ENCODE measurements around the gene EEF1AKMT4.
"Not testable (repeated sequence)": the region's sequence is repeated elsewhere in the genome, so short reads cannot be mapped to it uniquely, and the experiment has no call there.

EEF1AKMT4 gene

DNA sequence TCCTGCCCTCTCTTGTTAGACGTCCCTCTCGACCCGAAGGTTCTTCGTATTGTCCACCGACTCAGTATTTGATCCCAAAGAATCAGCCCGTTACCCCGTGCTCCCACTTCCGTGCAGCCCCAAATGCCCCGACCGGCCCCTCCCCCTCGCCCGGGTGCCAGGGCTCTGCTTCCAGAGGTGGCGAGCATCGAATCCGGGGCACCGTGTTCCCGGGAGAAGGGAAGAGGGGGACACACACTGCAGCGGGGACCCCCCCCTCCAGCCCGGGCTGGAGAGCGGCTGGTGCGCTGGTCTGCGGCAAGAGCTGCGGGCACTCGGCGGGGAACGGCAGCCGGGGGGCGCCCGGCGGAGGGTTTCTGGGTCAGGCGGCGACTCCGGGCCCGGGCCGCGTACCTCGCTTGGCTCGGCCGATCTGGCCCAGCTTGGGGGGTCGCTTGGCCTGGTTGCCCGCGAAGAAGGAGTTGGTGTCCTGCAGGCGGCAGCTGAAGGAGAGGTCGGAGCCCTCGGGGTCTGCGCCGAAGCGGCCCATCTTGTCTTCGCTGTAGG lies 11.3 kb downstream of the EEF1AKMT4 start:
- DNase-seq (ENCODE audit: low spot score), result no peak

DNA sequence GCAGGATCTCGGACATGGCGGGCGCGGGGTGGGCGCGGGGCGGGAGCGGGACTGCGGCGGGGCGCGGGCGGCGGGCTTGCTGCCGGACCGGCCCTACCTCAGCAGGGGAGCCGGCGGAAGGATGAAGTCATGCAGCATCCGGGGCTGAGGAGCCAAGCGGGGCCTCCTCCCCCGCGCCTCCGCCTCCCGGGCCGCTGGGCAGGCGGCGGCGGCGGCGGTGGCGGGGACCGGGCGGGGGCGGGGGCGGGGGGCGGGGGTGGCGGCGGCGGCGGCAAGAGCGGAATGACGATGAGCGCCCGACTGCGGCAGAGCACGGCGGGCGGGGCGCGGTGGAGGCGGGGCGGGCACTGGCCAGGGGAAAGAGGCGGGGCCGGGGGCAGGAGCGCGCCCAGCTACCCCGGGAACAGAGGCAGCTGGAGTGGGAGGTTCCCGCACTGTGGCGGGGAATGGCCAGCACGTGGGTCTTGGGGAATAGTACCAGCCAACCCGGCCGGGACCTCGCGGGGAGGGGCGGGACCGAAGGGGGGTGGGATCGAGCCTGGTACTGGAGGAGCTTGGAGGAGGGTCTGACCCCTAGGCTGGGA lies 11.9 kb downstream of the EEF1AKMT4 start, which contains the start of gene CAMK2N2:
Gene CAMK2N2, minus strand, starts transcription at position 284 of the 584 bp plus-strand sequence. Its CDS starts 268 bp downstream, at position 16.
- DNase-seq (ENCODE audit: low spot score), result peak; percentile 63

DNA sequence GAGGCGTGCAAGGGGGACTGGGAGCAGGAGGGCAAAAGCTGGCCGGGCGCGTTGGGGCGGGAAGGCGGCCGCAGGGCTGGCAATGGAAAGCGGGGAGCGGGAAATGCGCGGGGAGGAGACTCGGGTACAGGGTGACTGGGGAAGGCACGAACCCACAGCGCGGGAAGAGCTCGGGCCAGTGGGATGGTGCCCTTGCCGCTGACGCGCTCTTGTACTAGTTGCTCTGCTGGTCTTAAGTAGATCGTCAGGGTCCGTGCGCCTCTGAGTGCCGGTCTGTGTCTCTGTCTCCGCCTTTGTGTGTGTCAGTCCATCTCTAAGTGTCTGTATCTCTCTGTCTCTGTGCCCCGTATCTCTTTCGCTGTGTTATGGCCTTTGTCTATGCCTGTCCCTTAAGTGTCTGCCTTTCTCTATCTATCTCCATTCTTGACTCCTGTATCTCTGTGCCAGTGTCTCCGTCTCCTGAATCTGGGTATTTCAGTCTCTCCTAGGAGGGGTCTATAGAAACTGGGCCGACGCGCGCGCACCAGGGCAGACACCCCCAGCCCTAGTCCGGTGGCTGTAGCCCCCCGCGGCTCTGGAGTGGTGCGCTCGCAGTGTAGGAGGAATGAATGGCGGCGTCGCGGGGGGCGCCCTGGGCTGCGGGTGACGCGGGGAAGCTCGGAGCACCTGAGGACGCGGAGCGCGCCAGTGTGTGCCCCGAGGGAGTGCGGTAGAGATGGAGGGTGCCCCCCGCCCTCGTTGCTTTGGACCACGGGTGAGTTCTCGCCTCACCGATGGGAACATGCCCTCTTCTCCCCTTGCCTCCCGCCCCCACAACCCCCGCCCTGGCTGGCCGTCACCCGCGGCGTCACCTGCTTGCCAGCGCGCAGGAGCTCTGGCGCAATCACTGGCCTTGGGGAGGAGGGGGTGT lies 12.6 kb downstream of the EEF1AKMT4 start:
- DNase-seq (ENCODE audit: low spot score), result no peak

DNA sequence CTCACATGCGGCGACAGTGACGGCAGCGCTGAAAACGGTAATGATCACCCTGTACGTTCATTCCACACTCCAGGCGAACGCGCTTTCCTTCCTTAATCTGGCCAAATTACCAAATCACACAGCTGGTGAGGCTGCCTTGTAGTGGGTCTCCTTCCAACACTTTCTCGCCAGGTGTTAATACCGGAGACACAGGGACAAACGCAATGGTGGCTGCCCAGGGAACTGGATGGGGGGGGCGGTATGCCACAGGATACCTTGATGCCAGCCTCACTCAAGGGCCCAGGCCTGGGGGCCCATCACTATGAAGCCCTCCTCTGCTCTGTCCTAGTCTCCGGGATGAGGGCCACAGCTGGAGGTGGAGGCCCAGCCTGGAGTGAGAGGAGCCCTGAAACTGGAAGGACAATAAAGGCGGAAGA lies 13.3 kb downstream of the EEF1AKMT4 start:
- DNase-seq (ENCODE audit: low spot score), result no peak

DNA sequence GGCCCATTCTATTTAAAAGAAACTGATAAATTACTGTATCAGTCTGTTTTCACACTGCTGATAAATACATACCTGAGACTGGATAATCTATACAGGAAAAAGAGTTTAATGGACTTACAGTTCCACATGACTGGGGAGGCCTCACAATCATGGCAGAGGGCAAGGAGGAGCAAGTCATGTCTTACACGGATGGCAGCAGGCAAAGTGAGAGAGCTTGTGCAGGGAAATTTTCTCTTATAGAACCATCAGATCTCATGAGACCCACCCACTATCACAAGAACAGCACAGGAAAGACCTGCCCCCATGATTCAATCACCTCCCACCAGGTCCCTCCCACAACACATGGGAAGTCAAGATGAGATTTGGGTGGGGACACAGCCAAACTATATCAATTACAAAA lies 17.8 kb downstream of the EEF1AKMT4 start:
- DNase-seq (ENCODE audit: low spot score), result not testable (repeated sequence)

DNA sequence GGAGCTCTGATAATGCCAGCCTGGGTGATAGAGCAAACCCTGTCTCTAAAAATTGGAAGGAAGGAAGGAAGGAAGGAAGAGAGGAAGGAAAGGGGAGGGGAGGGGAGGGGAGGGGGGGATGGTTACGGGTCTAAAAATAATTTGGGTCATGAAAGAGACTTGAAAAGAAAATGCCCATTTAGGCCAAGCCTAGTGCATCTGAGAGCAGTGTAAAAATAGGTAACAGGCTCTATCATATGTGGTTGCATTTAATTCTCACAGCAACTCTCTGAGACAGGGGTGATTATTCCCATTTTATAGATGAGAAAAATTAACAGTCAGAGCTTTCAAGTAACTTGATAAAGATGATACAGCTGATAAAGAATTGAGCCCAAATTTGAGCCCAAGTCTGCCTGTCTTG lies 22.8 kb downstream of the EEF1AKMT4 start:
- DNase-seq (ENCODE audit: low spot score), result no peak

DNA sequence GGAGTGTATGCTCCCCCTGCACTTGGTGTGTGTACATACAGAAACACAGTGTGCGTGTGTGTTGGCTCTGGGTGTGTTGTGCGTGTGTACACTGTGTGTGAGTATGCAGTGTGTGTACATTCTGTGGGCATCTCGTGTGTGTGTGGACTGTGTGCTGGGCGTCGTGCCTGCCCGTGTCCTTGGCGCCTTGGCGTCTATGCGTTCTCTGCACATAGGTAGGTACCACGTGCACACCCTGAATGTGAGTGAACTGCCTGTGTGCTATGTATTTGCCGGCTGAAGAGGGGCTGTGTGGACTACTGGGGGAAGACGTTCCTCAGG lies 25.9 kb downstream of the EEF1AKMT4 start:
- DNase-seq (ENCODE audit: low spot score), result no peak

DNA sequence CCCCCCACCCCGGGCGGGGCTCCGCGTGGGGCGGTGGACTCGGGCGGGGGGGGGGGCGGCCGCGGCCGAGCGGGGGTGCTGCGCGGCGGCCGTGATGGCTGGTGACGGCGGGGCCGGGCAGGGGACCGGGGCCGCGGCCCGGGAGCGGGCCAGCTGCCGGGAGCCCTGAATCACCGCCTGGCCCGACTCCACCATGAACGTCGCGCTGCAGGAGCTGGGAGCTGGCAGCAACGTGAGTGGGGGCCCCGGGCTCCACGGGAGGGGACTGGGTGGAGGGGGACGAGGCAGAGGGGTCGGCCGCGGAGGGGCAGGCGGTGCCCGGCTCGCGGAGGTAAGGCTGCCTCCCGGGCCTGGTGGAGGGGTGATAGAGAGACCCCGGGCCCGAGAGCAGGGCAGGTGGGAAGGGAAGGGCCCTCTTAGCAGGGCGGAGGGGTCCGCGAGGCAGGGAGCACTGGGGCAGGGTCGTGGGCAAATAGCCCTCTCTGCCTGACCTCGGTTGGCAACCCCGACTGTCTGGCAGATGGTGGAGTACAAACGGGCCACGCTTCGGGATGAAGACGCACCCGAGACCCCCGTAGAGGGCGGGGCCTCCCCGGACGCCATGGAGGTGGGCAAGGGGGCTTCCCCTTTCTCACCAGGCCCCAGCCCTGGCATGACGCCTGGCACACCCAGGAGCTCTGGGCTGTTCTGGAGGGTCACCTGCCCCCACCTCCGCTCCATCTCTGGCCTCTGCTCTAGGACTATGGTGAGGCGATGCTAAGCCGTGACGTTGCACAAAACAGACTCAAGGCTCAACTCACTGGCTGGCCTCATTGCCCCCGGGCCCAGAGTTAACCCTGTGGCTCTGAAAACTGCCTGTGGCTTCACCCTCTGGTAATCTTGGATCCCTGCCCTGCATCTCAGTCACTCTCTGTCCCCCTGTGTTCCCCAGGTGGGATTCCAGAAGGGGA lies 26.8 kb downstream of the EEF1AKMT4 start, which contains the start of gene ECE2:
Gene ECE2, plus strand, starts transcription at position 62 of the 950 bp plus-strand sequence. Its CDS starts 132 bp downstream, at position 194.
- DNase-seq (ENCODE audit: low spot score), result no peak

DNA sequence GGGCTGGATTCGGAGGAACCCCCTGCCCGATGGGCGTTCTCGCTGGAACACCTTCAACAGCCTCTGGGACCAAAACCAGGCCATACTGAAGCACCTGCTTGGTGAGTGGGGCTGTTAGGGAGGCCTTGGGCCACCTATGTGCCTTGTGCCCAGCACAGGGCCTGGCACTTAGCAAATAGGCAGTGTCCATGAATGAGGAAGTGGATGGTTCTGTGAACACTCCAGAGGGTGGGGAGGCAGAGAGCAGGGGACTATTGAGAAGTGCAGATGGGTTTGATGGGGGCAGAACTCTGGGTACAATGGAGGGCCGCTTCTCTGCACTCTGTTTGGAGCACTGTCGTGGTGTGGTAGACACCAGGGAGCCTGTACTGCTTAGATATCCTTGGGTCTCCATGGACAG lies 27.9 kb downstream of the EEF1AKMT4 start:
- DNase-seq (ENCODE audit: low spot score), result no peak

DNA sequence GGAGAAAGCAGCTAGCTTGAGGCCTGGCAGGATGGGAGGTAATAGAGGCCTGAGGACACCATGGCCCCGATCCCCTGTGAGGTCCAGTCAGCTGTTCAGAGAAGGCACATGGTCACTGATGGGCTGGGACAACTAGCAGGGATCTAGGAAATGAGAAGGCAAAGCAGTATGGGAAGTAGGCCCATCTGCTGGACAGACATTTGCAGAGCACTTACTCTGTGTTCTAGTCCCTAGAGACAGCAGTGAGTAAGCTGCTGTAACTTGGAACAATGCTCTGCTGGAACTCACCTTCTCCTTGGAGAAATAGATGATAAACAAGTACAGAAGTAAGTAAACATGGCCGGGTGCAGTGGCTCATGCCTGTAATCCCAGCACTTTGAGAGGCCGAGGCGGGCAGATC lies 33.5 kb downstream of the EEF1AKMT4 start:
- DNase-seq (ENCODE audit: low spot score), result no peak

DNA sequence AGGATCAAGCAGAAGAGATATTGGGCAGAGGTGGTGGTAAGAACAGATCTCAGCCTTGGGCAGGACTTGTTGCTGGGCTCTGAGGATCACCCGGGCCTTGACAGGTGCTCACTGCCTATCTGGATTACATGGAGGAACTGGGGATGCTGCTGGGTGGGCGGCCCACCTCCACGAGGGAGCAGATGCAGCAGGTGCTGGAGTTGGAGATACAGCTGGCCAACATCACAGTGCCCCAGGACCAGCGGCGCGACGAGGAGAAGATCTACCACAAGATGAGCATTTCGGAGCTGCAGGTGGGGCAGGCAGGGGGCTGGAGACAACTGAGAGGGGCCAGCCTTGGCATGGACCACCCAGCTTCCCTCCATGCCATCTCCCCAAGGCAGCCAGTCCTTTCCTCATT lies 34.2 kb downstream of the EEF1AKMT4 start:
- DNase-seq (ENCODE audit: low spot score), result no peak

DNA sequence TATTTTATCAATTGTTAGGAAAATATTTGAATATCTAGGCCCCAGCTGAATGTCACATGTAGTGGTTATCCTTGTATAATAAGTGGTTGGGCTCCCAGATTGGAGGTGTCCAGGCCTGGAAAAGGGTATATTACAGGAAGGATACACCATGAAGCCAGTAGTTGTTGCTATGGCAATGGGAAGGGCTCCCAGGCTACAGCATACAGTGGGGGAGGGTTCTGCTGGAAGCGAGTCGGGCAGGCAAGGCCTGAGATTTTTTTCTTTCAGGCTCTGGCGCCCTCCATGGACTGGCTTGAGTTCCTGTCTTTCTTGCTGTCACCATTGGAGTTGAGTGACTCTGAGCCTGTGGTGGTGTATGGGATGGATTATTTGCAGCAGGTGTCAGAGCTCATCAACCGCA lies 35.2 kb downstream of the EEF1AKMT4 start:
- peak; percentile 90 for DNase-seq (ENCODE audit: low spot score)

DNA sequence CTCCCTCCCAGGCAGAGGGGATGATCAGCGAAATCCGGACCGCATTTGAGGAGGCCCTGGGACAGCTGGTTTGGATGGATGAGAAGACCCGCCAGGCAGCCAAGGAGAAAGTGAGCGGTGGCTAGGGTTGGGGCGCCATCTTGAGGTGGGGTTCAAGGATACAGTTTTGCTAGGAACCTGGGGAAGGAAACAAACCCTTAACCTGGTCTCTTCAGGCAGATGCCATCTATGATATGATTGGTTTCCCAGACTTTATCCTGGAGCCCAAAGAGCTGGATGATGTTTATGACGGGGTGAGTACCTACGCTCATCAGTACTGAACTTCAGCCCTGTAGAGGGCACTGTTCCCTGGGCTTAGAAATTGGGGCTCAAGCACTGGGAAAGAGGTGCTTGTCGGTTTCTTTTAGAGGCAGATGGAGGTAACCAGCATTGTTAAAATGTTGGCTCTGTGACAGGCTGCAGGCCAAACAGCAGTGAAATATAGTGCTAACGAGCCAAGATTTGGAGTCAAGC lies 40.0 kb downstream of the EEF1AKMT4 start:
- DNase-seq (ENCODE audit: low spot score), result peak; percentile 75

DNA sequence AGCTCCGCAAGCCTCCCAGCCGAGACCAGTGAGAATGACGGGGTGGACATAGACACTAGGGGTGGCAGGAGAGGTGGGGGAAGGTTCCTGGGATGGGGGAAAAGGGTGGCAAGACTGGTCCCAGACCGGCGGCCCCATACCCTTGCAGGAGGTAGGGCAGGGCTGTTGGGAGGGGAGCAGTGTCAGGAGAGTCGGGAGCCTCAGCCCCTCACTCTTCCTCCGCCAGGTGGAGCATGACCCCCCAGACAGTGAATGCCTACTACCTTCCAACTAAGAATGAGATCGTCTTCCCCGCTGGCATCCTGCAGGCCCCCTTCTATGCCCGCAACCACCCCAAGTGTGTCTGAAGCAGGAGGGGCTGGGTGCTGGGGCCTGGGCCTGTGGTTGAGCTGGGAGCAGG lies 40.9 kb downstream of the EEF1AKMT4 start:
- no peak for DNase-seq (ENCODE audit: low spot score)

DNA sequence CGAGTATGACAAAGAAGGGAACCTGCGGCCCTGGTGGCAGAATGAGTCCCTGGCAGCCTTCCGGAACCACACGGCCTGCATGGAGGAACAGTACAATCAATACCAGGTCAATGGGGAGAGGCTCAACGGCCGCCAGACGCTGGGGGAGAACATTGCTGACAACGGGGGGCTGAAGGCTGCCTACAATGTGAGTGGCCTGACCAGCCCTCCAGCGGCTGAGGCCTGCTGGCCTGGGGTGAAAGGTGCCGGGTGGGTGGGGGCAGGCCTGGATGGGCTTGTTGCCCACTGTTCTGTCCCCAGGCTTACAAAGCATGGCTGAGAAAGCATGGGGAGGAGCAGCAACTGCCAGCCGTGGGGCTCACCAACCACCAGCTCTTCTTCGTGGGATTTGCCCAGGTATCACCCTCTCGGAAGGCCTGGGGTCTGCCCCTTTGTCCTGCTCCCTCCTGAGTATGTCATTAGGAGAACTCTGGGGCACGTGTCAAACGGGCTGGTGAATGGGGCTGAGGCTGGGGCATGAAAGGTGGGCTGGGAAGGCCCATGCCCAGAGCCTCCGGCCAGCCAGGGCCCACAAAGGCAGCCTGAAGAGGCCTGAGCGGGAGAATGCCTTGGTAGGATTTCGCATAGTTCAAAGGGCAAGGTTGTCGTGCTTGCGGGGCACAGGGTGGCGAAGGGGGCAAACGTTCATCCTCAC lies 41.7 kb downstream of the EEF1AKMT4 start:
- DNase-seq (ENCODE audit: low spot score), result no peak

DNA sequence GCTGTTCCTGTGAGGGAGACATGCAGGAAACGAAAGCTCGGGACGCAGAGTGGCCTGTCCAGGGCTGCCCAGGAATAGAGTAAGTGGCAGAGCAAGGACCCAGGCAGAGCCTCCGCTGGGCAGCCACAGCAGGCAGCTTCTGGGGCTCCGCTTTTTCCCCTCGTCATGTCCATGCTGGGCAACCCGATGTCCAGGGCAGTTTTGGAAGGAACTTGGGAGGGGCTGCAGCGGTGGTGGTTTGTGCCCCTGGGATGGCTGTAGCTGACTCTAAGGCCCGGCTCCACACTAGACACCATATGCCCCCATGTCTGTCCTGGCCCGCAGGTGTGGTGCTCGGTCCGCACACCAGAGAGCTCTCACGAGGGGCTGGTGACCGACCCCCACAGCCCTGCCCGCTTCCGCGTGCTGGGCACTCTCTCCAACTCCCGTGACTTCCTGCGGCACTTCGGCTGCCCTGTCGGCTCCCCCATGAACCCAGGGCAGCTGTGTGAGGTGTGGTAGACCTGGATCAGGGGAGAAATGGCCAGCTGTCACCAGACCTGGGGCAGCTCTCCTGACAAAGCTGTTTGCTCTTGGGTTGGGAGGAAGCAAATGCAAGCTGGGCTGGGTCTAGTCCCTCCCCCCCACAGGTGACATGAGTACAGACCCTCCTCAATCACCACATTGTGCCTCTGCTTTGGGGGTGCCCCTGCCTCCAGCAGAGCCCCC lies 42.4 kb downstream of the EEF1AKMT4 start:
- no peak for DNase-seq (ENCODE audit: low spot score)

DNA sequence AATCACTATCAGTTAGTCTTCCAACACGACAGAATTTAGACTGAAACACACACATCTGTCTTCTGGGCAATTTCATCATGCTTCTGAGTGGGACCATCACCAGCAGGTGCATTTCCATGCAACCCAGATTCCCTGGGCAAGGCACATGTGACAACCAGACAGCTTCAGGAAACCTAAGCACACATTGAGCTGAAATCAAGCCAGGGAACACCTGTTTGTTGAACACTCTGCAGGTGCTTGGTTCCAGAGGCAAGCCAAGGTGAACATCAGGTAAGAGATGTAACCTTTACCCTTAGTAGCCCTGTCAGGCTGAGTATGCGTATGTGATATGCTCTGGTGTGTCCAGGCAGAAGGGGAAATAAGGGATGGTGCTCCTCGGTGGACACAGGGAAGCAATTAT lies 46.3 kb downstream of the EEF1AKMT4 start:
- DNase-seq (ENCODE audit: low spot score), result no peak

DNA sequence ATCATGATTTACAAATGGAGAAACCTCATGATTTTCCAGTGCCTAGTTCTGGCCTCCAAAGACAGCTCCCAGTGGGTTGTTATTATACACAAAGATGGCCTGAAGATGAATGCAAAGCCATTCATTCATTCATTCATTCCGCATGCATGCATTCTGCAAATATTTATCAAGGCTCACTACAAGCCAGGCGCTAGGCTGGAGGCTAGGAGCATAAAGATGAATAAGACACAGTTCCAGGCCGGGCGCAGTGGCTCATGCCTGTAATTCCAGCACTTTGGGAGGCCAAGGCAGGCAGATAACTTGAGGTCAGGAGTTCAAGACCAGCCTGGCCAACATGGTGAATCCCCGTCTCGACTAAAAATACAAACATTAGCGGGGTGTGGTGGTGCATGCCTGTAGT lies 47.1 kb downstream of the EEF1AKMT4 start:
- no peak for DNase-seq (ENCODE audit: low spot score)

DNA sequence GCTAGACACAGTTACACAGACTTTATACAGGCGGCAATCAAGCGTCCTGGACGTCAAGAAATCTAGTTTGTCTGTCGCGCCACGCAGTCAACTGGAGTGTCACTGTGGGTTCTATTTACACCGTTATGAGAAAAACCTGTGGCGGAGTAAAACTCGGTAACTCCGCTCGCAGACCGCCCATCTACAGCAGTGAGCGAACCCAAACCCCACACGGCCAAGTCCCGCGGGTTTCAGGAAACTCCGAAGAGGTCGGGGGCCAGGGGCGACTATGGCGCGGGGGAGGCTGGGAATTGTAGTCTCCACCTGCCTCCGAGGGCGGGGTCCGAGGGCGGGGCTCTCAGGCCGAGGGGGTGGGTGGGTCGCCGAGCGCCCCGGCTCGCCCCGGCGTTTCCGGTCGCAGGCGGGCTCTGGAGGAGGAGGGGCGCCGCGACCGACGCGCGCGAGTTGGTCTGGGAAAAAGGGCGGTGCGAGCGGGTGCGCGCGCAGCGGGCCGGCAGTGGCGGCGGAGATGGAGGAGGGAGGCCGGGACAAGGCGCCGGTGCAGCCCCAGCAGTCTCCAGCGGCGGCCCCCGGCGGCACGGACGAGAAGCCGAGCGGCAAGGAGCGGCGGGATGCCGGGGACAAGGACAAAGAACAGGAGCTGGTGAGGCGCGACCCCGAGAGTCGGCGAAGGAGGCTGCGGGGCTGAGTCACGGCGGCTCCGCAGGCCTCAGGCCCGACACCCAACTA lies 49.5 kb downstream of the EEF1AKMT4 start, which contains the start of gene PSMD2:
Gene PSMD2, plus strand, starts transcription at position 483 of the 729 bp plus-strand sequence. Its CDS starts 26 bp downstream, at position 509.
- peak; percentile 96 for DNase-seq (ENCODE audit: low spot score)

Measured in COLO829 (cell line).